ENCODE measurements around the gene FAM81B. TPM values are rescaled to one million over a fixed set of nuclear protein-coding genes. Genes with fewer than 3 reads are reported as not detected.
"Not testable (repeated sequence)": the region's sequence is repeated elsewhere in the genome, so short reads cannot be mapped to it uniquely, and the experiment has no call there.

FAM81B gene
- 1.0 TPM for total RNA-seq

DNA sequence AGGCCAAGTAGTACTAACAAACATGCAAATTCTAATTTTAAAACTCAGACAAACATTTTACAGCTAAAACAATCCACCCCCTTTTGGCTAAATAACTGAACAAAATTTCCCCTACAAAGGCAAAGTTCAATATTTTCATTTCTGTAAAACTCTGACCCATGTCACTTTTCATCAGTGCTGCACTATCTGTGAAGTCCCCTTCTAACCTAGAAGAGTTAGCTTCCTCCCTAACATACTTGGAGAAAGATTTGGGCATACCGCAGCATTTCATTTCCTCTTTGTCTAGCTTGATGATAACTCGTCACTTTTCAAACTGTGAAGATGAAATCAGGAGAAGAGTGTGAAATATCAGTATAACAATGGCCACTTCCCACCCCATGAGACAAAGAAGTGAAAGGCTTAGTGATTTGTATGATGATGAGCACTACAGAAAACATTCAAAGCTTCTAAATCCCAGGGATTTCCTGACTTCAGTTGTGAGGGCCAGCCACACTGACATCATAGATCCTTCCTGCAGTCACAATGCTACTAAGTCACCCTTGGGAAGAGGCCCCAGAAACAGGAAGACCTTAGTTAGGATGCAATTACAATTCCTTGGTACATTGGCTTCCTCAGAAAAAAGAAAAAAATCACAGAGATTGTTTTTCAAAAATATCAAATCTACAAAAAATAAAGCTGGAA, at the start of gene FAM81B:
FAM81B (plus strand) TSS at position 555 of the 681 bp plus-strand sequence; CDS start at position 579, 24 bp downstream.
- Histone ChIP-seq H3K27me3 (ENCODE audit: control insufficient read depth in 3 of 3, insufficient read depth in 3 of 3, low read length in 3 of 3) (no peaks in the 10 kb centered on the region), H3K9me3 (ENCODE audit: control insufficient read depth in 3 of 3, low read length in 3 of 3) (no peaks in the 10 kb centered on the region), H3K4me3 (ENCODE audit: low read length in 3 of 3) (no peak within 1 kb of the TSS), H3K27ac (ENCODE audit: low read depth, low read length) (no peak within 1 kb of the TSS), H3K4me1 (ENCODE audit: control insufficient read depth in 3 of 3, insufficient read depth in 3 of 3, low read length in 3 of 3) (no peaks in the 10 kb centered on the region), H3K9ac (ENCODE audit: low read depth in 1 of 3, low read length in 3 of 3) (no peak within 1 kb of the TSS), H3K36me3 (ENCODE audit: control insufficient read depth in 3 of 3, insufficient read depth in 3 of 3, low read length in 3 of 3) (no peaks in the 10 kb centered on the region)

GRCh38 chr5:95341444-95341843, 49.7 kb upstream of the FAM81B start:
- not testable (repeated sequence) for H3K4me1 ChIP-seq (ENCODE audit: control insufficient read depth in 3 of 3, insufficient read depth in 3 of 3, low read length in 3 of 3); H3K36me3 ChIP-seq (ENCODE audit: control insufficient read depth in 3 of 3, insufficient read depth in 3 of 3, low read length in 3 of 3); H3K9me3 ChIP-seq (ENCODE audit: control insufficient read depth in 3 of 3, low read length in 3 of 3); H3K27me3 ChIP-seq (ENCODE audit: control insufficient read depth in 3 of 3, insufficient read depth in 3 of 3, low read length in 3 of 3); H3K9ac ChIP-seq (ENCODE audit: low read depth in 1 of 3, low read length in 3 of 3); H3K4me3 ChIP-seq (ENCODE audit: low read length in 3 of 3); H3K27ac ChIP-seq (ENCODE audit: low read depth, low read length)

DNA sequence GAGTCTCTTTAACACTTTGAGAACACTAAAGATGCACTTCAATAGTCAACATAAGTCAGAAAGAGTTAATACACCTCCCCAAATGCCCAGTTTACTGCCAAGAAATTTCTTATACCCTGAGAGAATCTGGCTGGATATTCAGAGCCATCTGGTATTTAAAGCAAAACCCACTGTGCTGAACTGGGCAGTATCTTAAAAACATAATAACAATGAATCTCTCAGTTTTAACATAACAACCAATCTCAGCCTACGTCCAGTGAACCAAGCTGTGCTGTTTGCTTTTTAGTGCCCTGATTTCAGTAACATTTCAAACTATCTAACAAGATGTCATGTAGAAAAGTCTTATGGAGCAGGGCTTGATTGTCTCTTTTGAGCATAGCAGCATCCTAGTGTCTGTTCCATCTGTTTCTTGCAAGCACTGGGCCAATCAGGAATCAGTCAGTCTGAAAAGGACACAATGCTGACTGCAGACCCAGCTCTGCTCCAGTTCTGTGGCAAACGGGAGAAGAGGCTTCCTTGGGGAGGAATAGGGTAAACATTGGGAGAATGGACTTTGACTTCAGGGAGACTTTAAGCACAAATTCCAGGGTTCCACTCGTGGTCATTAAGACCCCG, 43.6 kb upstream of the FAM81B start:
- no peaks in the 10 kb centered on the region for H3K27me3 ChIP-seq (ENCODE audit: control insufficient read depth in 3 of 3, insufficient read depth in 3 of 3, low read length in 3 of 3)
- H3K4me3 ChIP-seq (ENCODE audit: low read length in 3 of 3) = no peak overlapping the region
- H3K4me1 ChIP-seq (ENCODE audit: control insufficient read depth in 3 of 3, insufficient read depth in 3 of 3, low read length in 3 of 3) = no peaks in the 10 kb centered on the region
- H3K9ac ChIP-seq (ENCODE audit: low read depth in 1 of 3, low read length in 3 of 3) = no peak overlapping the region
- H3K27ac ChIP-seq (ENCODE audit: low read depth, low read length) = no peak overlapping the region
- no peaks in the 10 kb centered on the region for H3K9me3 ChIP-seq (ENCODE audit: control insufficient read depth in 3 of 3, low read length in 3 of 3)
- no peaks in the 10 kb centered on the region for H3K36me3 ChIP-seq (ENCODE audit: control insufficient read depth in 3 of 3, insufficient read depth in 3 of 3, low read length in 3 of 3)

DNA sequence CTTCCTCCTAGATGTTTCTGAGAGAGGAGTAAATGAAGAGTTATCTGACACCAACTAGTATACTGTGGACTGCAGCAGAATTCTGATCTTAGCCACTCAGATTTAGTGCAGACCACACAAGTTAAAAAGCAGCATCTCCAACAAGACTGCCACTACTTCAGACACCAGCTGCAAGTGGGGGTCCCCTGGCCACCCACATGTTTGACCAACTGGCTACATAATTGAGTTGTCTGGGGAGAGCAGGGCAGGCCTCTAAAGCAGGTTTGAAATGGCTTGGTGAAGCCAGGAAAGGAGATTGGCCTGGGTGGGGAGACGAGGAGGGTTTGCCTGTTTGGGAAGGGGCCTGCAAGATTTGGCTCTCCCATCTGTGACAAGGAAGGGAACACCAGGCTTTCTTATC, 40.5 kb upstream of the FAM81B start:
- Histone ChIP-seq H3K27ac (ENCODE audit: low read depth, low read length) (no peak overlapping the region), H3K9ac (ENCODE audit: low read depth in 1 of 3, low read length in 3 of 3) (no peak overlapping the region), H3K9me3 (ENCODE audit: control insufficient read depth in 3 of 3, low read length in 3 of 3) (no peaks in the 10 kb centered on the region), H3K27me3 (ENCODE audit: control insufficient read depth in 3 of 3, insufficient read depth in 3 of 3, low read length in 3 of 3) (no peaks in the 10 kb centered on the region), H3K36me3 (ENCODE audit: control insufficient read depth in 3 of 3, insufficient read depth in 3 of 3, low read length in 3 of 3) (no peaks in the 10 kb centered on the region), H3K4me1 (ENCODE audit: control insufficient read depth in 3 of 3, insufficient read depth in 3 of 3, low read length in 3 of 3) (no peaks in the 10 kb centered on the region), H3K4me3 (ENCODE audit: low read length in 3 of 3) (no peak overlapping the region)

DNA sequence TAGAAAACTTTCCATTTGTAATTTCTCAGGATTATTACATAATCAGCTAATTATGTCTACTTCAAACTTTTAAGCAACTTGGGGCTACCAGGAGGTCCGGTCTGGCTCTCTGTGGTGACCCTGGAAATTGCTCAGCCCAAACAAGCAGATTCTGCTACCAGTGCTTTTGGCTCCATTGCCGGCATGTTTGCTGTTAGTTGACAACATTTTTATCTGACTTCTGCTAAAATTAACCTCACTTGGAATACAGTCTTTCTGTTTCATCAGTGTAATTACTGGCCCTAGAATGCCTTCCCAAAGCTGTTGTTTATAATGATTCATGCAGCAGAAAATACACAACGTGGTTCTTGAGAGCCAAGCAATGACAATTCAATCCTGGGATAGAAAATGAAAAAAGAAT, 38.5 kb upstream of the FAM81B start:
- Histone ChIP-seq H3K9me3 (ENCODE audit: control insufficient read depth in 3 of 3, low read length in 3 of 3) (no peaks in the 10 kb centered on the region), H3K9ac (ENCODE audit: low read depth in 1 of 3, low read length in 3 of 3) (no peak overlapping the region), H3K27ac (ENCODE audit: low read depth, low read length) (no peak overlapping the region), H3K4me1 (ENCODE audit: control insufficient read depth in 3 of 3, insufficient read depth in 3 of 3, low read length in 3 of 3) (no peaks in the 10 kb centered on the region), H3K36me3 (ENCODE audit: control insufficient read depth in 3 of 3, insufficient read depth in 3 of 3, low read length in 3 of 3) (no peaks in the 10 kb centered on the region), H3K27me3 (ENCODE audit: control insufficient read depth in 3 of 3, insufficient read depth in 3 of 3, low read length in 3 of 3) (no peaks in the 10 kb centered on the region), H3K4me3 (ENCODE audit: low read length in 3 of 3) (no peak overlapping the region)

DNA sequence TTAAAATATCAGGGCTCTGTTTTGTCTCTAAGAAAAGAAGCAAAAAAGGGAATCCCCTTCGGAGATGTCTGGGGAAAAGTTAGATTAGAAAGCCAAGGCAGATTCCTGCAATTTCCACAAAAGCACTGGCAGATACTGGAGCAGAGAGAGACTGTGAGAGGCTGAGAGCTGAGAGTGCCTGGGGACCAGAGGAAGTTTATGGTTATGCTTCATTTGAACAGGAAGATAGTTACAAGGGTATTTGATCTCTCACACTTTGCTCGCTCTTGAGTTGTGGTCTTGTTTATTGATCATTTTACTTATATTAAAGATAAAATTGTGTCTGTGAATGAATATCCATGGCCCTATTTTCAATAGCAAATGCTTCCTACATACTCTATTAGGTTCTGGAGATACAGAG, 32.8 kb upstream of the FAM81B start:
- Histone ChIP-seq H3K27ac (ENCODE audit: low read depth, low read length) (no peak overlapping the region), H3K27me3 (ENCODE audit: control insufficient read depth in 3 of 3, insufficient read depth in 3 of 3, low read length in 3 of 3) (no peaks in the 10 kb centered on the region), H3K4me1 (ENCODE audit: control insufficient read depth in 3 of 3, insufficient read depth in 3 of 3, low read length in 3 of 3) (no peaks in the 10 kb centered on the region), H3K9me3 (ENCODE audit: control insufficient read depth in 3 of 3, low read length in 3 of 3) (no peaks in the 10 kb centered on the region), H3K9ac (ENCODE audit: low read depth in 1 of 3, low read length in 3 of 3) (no peak overlapping the region), H3K4me3 (ENCODE audit: low read length in 3 of 3) (no peak overlapping the region), H3K36me3 (ENCODE audit: control insufficient read depth in 3 of 3, insufficient read depth in 3 of 3, low read length in 3 of 3) (no peaks in the 10 kb centered on the region)

- Histone ChIP-seq H3K9ac (ENCODE audit: low read depth in 1 of 3, low read length in 3 of 3) (no peak overlapping the region), H3K27me3 (ENCODE audit: control insufficient read depth in 3 of 3, insufficient read depth in 3 of 3, low read length in 3 of 3) (no peaks in the 10 kb centered on the region), H3K9me3 (ENCODE audit: control insufficient read depth in 3 of 3, low read length in 3 of 3) (no peaks in the 10 kb centered on the region), H3K4me3 (ENCODE audit: low read length in 3 of 3) (no peak overlapping the region), H3K27ac (ENCODE audit: low read depth, low read length) (no peak overlapping the region), H3K36me3 (ENCODE audit: control insufficient read depth in 3 of 3, insufficient read depth in 3 of 3, low read length in 3 of 3) (no peaks in the 10 kb centered on the region), H3K4me1 (ENCODE audit: control insufficient read depth in 3 of 3, insufficient read depth in 3 of 3, low read length in 3 of 3) (no peaks in the 10 kb centered on the region)
Observed at GRCh38 chr5:95358848-95359247, 32.3 kb upstream of the FAM81B start.

- not testable (repeated sequence) for H3K27ac ChIP-seq (ENCODE audit: low read depth, low read length); H3K9ac ChIP-seq (ENCODE audit: low read depth in 1 of 3, low read length in 3 of 3); H3K4me3 ChIP-seq (ENCODE audit: low read length in 3 of 3); H3K36me3 ChIP-seq (ENCODE audit: control insufficient read depth in 3 of 3, insufficient read depth in 3 of 3, low read length in 3 of 3); H3K4me1 ChIP-seq (ENCODE audit: control insufficient read depth in 3 of 3, insufficient read depth in 3 of 3, low read length in 3 of 3); H3K9me3 ChIP-seq (ENCODE audit: control insufficient read depth in 3 of 3, low read length in 3 of 3); H3K27me3 ChIP-seq (ENCODE audit: control insufficient read depth in 3 of 3, insufficient read depth in 3 of 3, low read length in 3 of 3)
Observed at GRCh38 chr5:95360667-95361066, 30.5 kb upstream of the FAM81B start.

- Histone ChIP-seq H3K4me3 (ENCODE audit: low read length in 3 of 3) (no peak overlapping the region), H3K27ac (ENCODE audit: low read depth, low read length) (no peak overlapping the region), H3K27me3 (ENCODE audit: control insufficient read depth in 3 of 3, insufficient read depth in 3 of 3, low read length in 3 of 3) (no peaks in the 10 kb centered on the region), H3K9ac (ENCODE audit: low read depth in 1 of 3, low read length in 3 of 3) (no peak overlapping the region), H3K9me3 (ENCODE audit: control insufficient read depth in 3 of 3, low read length in 3 of 3) (no peaks in the 10 kb centered on the region), H3K4me1 (ENCODE audit: control insufficient read depth in 3 of 3, insufficient read depth in 3 of 3, low read length in 3 of 3) (no peaks in the 10 kb centered on the region), H3K36me3 (ENCODE audit: control insufficient read depth in 3 of 3, insufficient read depth in 3 of 3, low read length in 3 of 3) (no peaks in the 10 kb centered on the region)
Observed at GRCh38 chr5:95365302-95366095, 25.7 kb upstream of the FAM81B start.

DNA sequence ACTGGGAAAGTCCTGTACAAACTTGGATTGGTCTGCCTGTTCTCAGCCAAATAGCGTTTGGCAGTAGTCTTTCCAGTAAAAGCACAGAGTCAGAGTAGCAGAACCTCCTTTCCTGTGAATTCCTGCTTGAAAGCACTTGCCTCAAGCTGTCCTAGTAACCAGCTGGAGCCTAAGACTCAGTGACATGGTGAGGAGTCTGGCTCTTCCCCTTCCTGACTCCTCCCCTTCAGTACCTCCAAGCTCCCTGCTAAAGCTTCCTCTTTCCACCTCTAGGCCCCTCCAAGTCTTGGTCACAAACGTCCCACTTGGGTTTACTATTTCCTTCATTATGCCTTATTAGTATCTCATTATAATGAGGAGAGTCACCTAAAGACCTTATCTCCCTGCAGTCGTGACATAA, 21.4 kb upstream of the FAM81B start:
- H3K4me1 ChIP-seq (ENCODE audit: control insufficient read depth in 3 of 3, insufficient read depth in 3 of 3, low read length in 3 of 3) = no peaks in the 10 kb centered on the region
- H3K9me3 ChIP-seq (ENCODE audit: control insufficient read depth in 3 of 3, low read length in 3 of 3) = no peaks in the 10 kb centered on the region
- no peak overlapping the region for H3K27ac ChIP-seq (ENCODE audit: low read depth, low read length)
- no peak overlapping the region for H3K4me3 ChIP-seq (ENCODE audit: low read length in 3 of 3)
- H3K9ac ChIP-seq (ENCODE audit: low read depth in 1 of 3, low read length in 3 of 3) = no peak overlapping the region
- H3K36me3 ChIP-seq (ENCODE audit: control insufficient read depth in 3 of 3, insufficient read depth in 3 of 3, low read length in 3 of 3) = no peaks in the 10 kb centered on the region
- no peaks in the 10 kb centered on the region for H3K27me3 ChIP-seq (ENCODE audit: control insufficient read depth in 3 of 3, insufficient read depth in 3 of 3, low read length in 3 of 3)

Measured in skeletal muscle tissue (tissue), 4 donors.